HL-60 (cell line): ENCODE results near the gene IQCB1.

Experiments
- DNase-seq, 2 experiments: peaks; one replicate each; pipeline ENCODE4 v3.0.0-alpha.2; 2010 to 2020; ENCODE audit warnings: low read depth in 1 of 2, low spot score in 1 of 2
- H3K27ac ChIP-seq: fragments of 250-450 bp; sonication (Bioruptor Pico); replicated peaks from 2 replicates; pipeline ENCODE4 v1.5.1; 2020; ENCODE audit warnings: mild to moderate bottlenecking, moderate library complexity
- H3K27me3 ChIP-seq: fragments of 250-450 bp; sonication (Bioruptor Pico); 2 replicates; pipeline ENCODE4 v1.5.1; 2021; ENCODE audit warnings: mild to moderate bottlenecking, moderate library complexity; ENCODE audit not compliant: insufficient read depth, poor library complexity, severe bottlenecking
- H3K4me3 ChIP-seq: replicated peaks from 2 replicates; pipeline ENCODE4 v1.5.1; 2011; ENCODE audit warnings: mild to moderate bottlenecking, control low read depth, low read length; ENCODE audit not compliant: insufficient read depth
- CTCF ChIP-seq: IDR thresholded peaks from one replicate; pipeline ENCODE4 v1.5.1; 2011; ENCODE audit warnings: low read length, control low read depth, inconsistent platforms; ENCODE audit not compliant: insufficient read depth
- GABPA ChIP-seq: IDR thresholded peaks from 2 replicates; pipeline ENCODE4 v1.6.1; 2012; ENCODE audit warnings: low read depth
- POLR2AphosphoS5 ChIP-seq: IDR thresholded peaks from 2 replicates; pipeline ENCODE4 v1.6.1; 2012; ENCODE audit warnings: low read depth
- SPI1 ChIP-seq: IDR thresholded peaks from 2 replicates; pipeline ENCODE4 v1.6.1; 2012; ENCODE audit warnings: low read depth, mild to moderate bottlenecking, borderline replicate concordance
- TF ChIP-seq, protein P1 (sequence below): IDR thresholded peaks from 2 replicates; pipeline ENCODE4 v1.6.1; 2012; ENCODE audit warnings: low read depth; ENCODE audit not compliant: insufficient replicate concordance

The IQCB1 gene

DNA sequence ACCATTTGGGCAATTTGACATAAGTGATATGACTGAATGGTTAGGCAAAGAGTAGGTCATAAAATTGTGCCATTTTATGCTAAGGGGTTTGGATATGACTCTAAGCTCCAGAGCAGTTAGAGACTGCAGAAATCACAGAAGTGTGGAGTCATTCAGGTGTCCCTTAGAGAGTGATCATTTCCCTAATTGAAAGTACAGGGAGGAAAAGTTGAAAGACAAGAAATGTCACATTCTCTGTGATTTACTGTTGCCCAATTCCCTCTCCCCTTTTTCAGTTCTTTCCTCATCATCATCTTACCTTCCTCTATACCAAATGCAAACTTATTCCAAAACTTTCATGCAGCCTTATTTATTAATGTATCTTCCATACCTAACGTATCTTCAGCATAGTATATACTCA lies 82.6 kb downstream of the IQCB1 start:
- Histone ChIP-seq H3K27ac (no peak overlapping the region), H3K4me3 (no peak overlapping the region), H3K27me3 (no peaks in the 10 kb centered on the region)
- no peak for DNase-seq
- TF ChIP-seq SPI1: no peak
- TF ChIP-seq GABPA: no peak
- TF ChIP-seq POLR2AphosphoS5: no peak
- no peak for TF ChIP-seq CTCF
- TF ChIP-seq, protein P1, sequence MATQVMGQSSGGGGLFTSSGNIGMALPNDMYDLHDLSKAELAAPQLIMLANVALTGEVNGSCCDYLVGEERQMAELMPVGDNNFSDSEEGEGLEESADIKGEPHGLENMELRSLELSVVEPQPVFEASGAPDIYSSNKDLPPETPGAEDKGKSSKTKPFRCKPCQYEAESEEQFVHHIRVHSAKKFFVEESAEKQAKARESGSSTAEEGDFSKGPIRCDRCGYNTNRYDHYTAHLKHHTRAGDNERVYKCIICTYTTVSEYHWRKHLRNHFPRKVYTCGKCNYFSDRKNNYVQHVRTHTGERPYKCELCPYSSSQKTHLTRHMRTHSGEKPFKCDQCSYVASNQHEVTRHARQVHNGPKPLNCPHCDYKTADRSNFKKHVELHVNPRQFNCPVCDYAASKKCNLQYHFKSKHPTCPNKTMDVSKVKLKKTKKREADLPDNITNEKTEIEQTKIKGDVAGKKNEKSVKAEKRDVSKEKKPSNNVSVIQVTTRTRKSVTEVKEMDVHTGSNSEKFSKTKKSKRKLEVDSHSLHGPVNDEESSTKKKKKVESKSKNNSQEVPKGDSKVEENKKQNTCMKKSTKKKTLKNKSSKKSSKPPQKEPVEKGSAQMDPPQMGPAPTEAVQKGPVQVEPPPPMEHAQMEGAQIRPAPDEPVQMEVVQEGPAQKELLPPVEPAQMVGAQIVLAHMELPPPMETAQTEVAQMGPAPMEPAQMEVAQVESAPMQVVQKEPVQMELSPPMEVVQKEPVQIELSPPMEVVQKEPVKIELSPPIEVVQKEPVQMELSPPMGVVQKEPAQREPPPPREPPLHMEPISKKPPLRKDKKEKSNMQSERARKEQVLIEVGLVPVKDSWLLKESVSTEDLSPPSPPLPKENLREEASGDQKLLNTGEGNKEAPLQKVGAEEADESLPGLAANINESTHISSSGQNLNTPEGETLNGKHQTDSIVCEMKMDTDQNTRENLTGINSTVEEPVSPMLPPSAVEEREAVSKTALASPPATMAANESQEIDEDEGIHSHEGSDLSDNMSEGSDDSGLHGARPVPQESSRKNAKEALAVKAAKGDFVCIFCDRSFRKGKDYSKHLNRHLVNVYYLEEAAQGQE: no peak

- Histone ChIP-seq H3K4me3 (peak overlapping the region; percentile 87), H3K27ac (peak overlapping the region; percentile 62), H3K27me3 (no peaks in the 10 kb centered on the region)
- no peak for DNase-seq
- TF ChIP-seq, protein P1: peak; percentile 30
- TF ChIP-seq POLR2AphosphoS5: no peak
Observed at GRCh38 chr3:121750087-121750415, 84.8 kb downstream of the IQCB1 start.

- DNase-seq: peak; percentile 99
- Histone ChIP-seq H3K27ac (peak within 1 kb of the TSS; percentile 93), H3K27me3 (no peaks in the 10 kb centered on the region), H3K4me3 (peak within 1 kb of the TSS; percentile 87)
- TF ChIP-seq SPI1 (peak; percentile 71; the same call in 1 of the 2 replicates), GABPA (peak; percentile 97), CTCF (no peak), POLR2AphosphoS5 (peak; percentile 96)
- TF ChIP-seq, protein P1: no peak
Observed at GRCh38 chr3:121749276-121750086, 85.4 kb downstream of the IQCB1 start, which contains the start of gene GOLGB1. Gene GOLGB1, minus strand, starts transcription at chr3:121749741. Its CDS starts 18,770 bp downstream, at chr3:121730971.
